Fibroblast of villous mesenchyme (primary cell): ENCODE data around the gene CEACAM1. TPM values are rescaled to one million over a fixed set of nuclear protein-coding genes. Genes with fewer than 3 reads are reported as not detected.
A peak's percentile ranks its signal among the peaks of the same experiment; 100 is the strongest.

Experiments
- DNase-seq: peaks from one replicate; pipeline ENCODE4 v3.0.0-alpha.2; 2010; ENCODE audit warnings: low read depth
- H3K4me3 ChIP-seq: 2 replicates; pipeline ENCODE4 v1.5.1; 2011; ENCODE audit warnings: low read depth, mild to moderate bottlenecking, low read length
- CTCF ChIP-seq: IDR thresholded peaks from 2 replicates; pipeline ENCODE4 v1.5.1; 2012; ENCODE audit warnings: low read depth, mild to moderate bottlenecking, low read length; ENCODE audit not compliant: insufficient read depth
- total RNA-seq: library from RNA; depleted of rRNA; stranded (reverse); fragments of >200 nt; gene quantifications from 2 replicates; pipeline ENCODE4 v1.2.3, GENCODE V29; 2012

Gene CEACAM1
- total RNA-seq, 1 donor = under 0.01 TPM

GRCh38 chr19:42477117-42477516 is 51.2 kb downstream of the CEACAM1 start:
- no peak for TF ChIP-seq CTCF
- no peak overlapping the region for H3K4me3 ChIP-seq
- DNase-seq = no peak

- H3K4me3 ChIP-seq = no peak overlapping the region
- DNase-seq = no peak
- no peak for TF ChIP-seq CTCF
These were observed 52.9 kb downstream of the CEACAM1 start for GRCh38 chr19:42475366-42475765.

- no peak for DNase-seq
- TF ChIP-seq CTCF = no peak
- no peak overlapping the region for H3K4me3 ChIP-seq
These were observed 53.5 kb downstream of the CEACAM1 start for GRCh38 chr19:42474743-42475142.

- DNase-seq = no peak
- TF ChIP-seq CTCF = no peak
- H3K4me3 ChIP-seq = no peak overlapping the region
These were observed 54.6 kb downstream of the CEACAM1 start for GRCh38 chr19:42473686-42474085.

- no peak for DNase-seq
- TF ChIP-seq CTCF = no peak
- no peak overlapping the region for H3K4me3 ChIP-seq
These were observed 55.7 kb downstream of the CEACAM1 start for GRCh38 chr19:42472402-42473147.

GRCh38 chr19:42471554-42472249 is 56.6 kb downstream of the CEACAM1 start:
- TF ChIP-seq CTCF = no peak
- DNase-seq = peak; percentile 19
- no peak overlapping the region for H3K4me3 ChIP-seq
